Activated naive CD8-positive, alpha-beta T cell treated with anti-CD3 and anti-CD28 coated beads, Interleukin-2, amount 50 U/mL, for 24 hours (primary cell): ENCODE data around the gene PCBP3.
A peak's percentile ranks its signal among the peaks of the same experiment; 100 is the strongest.

ENCODE experiments used
- ATAC-seq: fragments of 150-1000 bp; cut with Tn5 transposase; one replicate; pipeline ENCODE4 v1.10.0; 2021
- DNase-seq: peaks from one replicate; pipeline ENCODE4 v3.0.0; 2021
- H3K27ac Mint-ChIP-seq: one replicate; pipeline ENCODE4 v1.8.0; 2021; ENCODE audit warnings: mild to moderate bottlenecking, mixed read lengths
- H3K27me3 Mint-ChIP-seq: one replicate; pipeline ENCODE4 v1.8.0; 2021; ENCODE audit warnings: mixed read lengths
- H3K36me3 Mint-ChIP-seq: one replicate; pipeline ENCODE4 v1.8.0; 2021; ENCODE audit warnings: low read depth, mixed read lengths
- H3K4me1 Mint-ChIP-seq: one replicate; pipeline ENCODE4 v1.8.0; 2021; ENCODE audit warnings: mixed read lengths
- H3K4me3 Mint-ChIP-seq: one replicate; pipeline ENCODE4 v1.8.0; 2021; ENCODE audit warnings: mild to moderate bottlenecking, moderate library complexity, mixed read lengths
- H3K9me3 Mint-ChIP-seq: one replicate; pipeline ENCODE4 v1.8.0; 2021; ENCODE audit warnings: mixed read lengths

Gene PCBP3

DNA sequence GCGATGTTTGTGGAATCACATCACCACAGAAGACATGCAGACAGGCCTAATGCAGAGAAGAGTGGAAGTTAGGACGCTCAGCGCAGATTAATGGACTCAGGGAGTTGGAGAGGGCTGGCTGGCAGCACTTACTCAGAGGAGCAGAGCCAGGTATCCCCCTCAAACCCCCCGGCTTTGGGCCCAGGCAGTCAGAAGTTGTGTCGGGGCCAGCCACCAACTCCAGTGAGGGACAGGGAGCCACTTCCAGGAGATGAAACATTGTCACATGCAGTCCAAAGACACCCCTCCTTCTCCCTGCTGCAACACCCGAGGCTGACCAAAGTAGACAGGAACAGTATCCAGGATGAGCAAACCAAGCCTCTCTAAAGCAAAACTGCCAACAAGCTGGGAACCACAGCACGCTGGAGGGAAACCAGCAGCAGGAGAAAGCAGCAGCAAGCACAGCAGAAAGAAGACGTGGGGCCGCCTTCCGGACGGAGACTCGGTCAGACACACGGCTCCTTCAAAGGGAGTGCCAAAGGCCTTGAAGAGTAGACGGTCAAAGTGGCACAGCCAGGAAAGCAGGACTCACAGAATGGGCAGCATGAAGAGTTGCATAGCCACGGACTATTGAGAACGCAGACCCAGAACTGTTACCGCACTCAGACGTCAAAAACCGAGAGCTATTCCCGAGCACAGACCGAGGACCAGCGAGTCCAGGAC, 149.3 kb downstream of the PCBP3 start:
- Mint-ChIP-seq H3K36me3 (no peaks in the 10 kb centered on the region), H3K27me3 (no peaks in the 10 kb centered on the region), H3K9me3 (no peaks in the 10 kb centered on the region), H3K4me3 (no peak overlapping the region), H3K4me1 (peaks cover 3% of the 10 kb centered on the region), H3K27ac (no peak overlapping the region)
- ATAC-seq (no peak), DNase-seq (no peak)

DNA sequence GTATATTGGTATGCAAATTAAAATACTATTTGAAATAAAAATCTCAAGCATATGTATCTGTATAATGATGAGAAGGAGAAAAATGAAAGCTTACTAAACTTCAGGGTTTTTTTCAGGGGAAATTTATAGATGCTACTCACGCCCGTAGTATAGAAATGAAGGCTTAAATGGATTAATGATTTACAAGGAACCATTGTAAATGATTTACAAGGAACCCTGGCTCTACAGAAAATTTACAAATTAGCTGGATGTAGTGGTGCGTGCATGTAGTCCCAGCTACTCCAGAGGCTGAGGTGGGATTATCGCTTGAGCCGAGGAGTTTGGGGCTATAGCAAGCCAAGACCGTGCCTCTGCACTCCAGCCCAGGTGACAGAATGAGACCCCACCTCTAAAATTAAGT, 150.5 kb downstream of the PCBP3 start:
- Mint-ChIP-seq H3K4me1 (no peaks in the 10 kb centered on the region), H3K36me3 (no peaks in the 10 kb centered on the region), H3K27ac (no peak overlapping the region), H3K4me3 (no peak overlapping the region), H3K27me3 (no peaks in the 10 kb centered on the region), H3K9me3 (no peaks in the 10 kb centered on the region)
- ATAC-seq (no peak), DNase-seq (no peak)

DNA sequence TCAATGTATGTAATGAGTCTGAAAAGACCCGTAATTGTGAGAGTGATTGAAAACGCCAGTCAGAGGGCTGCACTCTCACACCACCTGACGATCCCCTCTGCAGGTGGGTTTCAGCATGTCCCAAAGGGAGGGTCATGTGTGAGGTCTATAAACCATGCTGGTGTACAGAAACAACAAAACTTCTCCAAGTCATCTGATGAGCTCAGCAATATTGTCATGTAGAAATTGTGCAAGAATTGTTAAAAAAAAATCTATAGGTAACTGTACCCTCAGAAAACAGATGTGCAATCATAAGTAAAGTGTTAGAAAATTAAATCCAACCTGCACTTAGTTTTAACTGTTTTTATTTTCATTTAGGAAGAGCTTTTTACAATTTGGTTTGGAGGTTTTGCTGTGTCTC, 152.5 kb downstream of the PCBP3 start:
- DNase-seq = no peak
- no peaks in the 10 kb centered on the region for H3K9me3 Mint-ChIP-seq
- no peaks in the 10 kb centered on the region for H3K36me3 Mint-ChIP-seq
- H3K27ac Mint-ChIP-seq = no peak overlapping the region
- ATAC-seq = no peak
- no peaks in the 10 kb centered on the region for H3K4me1 Mint-ChIP-seq
- no peak overlapping the region for H3K4me3 Mint-ChIP-seq
- H3K27me3 Mint-ChIP-seq = no peaks in the 10 kb centered on the region

DNA sequence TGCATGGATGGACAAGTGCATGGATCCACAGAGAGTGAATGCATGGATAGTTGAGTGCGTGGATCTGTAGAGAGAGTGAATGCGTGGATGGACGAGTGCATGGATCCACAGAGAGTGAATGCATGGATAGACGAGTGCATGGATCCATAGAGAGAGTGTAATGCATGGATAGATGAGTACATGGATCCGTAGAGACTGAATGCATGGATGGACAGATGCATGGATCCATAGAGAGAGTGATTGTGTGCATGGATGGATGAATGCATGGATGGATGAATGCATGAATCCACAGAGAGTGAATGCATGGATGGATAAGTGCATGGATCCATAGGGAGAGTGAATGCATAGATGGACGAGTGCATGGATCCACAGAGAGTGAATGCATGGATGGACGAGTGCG, 153.8 kb downstream of the PCBP3 start:
- DNase-seq = no peak
- H3K27ac Mint-ChIP-seq = no peak overlapping the region
- no peak for ATAC-seq
- no peaks in the 10 kb centered on the region for H3K36me3 Mint-ChIP-seq
- no peaks in the 10 kb centered on the region for H3K27me3 Mint-ChIP-seq
- no peak overlapping the region for H3K4me3 Mint-ChIP-seq
- no peaks in the 10 kb centered on the region for H3K4me1 Mint-ChIP-seq
- H3K9me3 Mint-ChIP-seq = no peaks in the 10 kb centered on the region

DNA sequence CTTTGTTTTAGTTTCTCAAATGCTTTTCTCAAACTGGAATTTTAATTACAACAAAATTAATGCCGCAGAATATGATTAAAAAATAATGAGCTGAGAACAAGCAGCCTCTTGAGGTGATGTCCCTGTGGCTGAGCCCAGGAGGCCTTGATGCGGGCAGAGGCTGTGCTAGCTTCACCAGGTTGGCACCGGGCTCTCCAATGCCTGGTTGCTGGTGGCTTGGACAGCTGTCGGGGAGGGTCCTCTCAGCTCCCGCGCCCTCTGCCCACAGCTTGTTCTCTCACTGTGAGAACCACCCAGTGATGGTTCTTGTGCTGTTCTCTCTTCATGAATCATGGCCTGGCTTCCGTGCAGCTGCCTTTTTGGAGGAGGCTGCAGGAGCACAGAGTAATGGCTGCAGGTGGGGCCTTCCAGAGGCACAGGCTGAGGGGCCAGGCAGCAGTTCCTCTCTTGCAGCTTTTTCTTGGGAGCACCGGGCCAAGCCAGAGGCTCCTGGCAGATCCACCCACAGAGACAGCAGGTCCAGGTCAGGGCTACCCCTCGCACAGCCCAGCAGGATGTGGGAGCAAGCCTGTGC, 156.3 kb downstream of the PCBP3 start:
- H3K4me3 Mint-ChIP-seq = no peak overlapping the region
- no peaks in the 10 kb centered on the region for H3K9me3 Mint-ChIP-seq
- no peaks in the 10 kb centered on the region for H3K27me3 Mint-ChIP-seq
- no peak overlapping the region for H3K27ac Mint-ChIP-seq
- DNase-seq = no peak
- H3K4me1 Mint-ChIP-seq = no peaks in the 10 kb centered on the region
- ATAC-seq = no peak
- H3K36me3 Mint-ChIP-seq = no peaks in the 10 kb centered on the region

DNA sequence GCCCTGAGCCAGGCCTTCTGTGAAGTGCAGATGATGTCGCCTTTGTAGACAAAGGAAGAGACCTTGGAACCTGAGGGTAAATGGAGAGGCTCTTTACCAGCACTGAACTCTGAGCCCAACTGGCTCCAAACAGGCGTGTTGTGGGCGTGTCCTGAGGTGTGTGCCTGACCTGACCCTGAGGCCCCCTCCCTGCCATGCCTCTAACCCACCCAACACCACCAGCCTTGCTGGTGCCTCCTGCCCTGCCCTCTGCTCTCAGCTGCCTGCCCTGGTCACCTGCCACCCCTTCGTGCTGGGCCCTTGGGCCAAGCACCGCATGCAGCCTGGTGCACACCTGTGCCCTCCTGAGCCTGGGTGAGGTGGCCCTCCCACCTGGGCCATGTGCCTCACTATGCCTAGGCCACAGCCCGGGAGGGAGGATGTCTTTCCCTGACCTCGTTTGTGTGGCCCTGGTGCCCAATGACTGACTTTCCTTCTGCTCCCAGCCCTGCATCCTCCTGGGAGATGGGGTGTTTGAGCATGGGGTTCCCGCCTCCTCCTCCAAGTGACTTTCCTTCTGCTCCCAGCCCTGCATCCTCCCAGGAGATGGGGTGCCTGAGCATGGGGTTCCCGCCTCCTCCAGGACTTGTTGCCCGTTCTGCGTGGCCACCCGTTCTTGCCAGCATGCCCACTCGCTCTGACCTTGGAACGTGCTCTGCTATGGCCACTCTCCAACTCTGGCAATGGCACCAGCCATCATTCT, 157.0 kb downstream of the PCBP3 start:
- no peaks in the 10 kb centered on the region for H3K36me3 Mint-ChIP-seq
- H3K27ac Mint-ChIP-seq = no peak overlapping the region
- no peaks in the 10 kb centered on the region for H3K27me3 Mint-ChIP-seq
- DNase-seq = no peak
- no peaks in the 10 kb centered on the region for H3K4me1 Mint-ChIP-seq
- H3K9me3 Mint-ChIP-seq = no peaks in the 10 kb centered on the region
- peak; percentile 13 for ATAC-seq
- H3K4me3 Mint-ChIP-seq = no peak overlapping the region

DNA sequence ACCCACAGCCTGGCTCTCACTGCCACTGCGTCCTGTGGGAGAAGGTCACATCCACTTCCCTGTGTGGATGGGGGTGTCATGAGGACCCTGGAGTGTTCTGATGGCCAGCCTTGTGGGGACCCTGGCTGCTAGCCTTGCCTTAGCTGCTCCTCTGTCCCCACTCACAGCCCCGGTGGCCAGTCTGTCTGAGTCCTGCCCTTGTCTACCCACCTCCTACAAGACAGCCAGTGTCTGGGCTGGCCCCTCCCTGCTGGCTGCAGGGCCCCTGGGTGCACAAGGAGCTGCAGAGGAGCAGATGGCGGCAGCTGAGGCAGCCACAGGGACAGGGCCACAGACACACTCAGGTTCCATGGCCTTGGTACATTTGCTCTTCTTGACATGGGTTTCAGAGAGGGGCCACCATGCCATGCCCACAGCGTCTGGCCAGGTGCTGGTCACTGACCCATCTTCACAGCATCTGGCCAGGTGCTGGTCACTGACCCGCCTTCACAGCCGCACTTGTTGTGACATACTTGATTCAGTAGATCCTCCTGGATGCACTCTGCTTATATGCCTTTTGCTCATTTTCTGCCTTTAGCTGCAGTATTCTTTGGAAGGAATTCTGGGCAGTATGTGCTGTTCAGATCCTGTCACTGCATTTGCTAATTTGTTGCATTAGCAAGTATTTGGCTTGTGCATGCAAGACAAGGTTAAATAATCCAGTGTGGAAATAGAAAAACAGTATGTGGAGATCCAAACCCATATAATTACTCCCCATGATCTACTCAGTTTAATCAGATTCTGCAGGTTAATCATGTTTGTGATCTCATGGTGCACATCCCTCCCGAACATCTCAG, 157.8 kb downstream of the PCBP3 start:
- no peaks in the 10 kb centered on the region for H3K9me3 Mint-ChIP-seq
- no peaks in the 10 kb centered on the region for H3K4me1 Mint-ChIP-seq
- no peaks in the 10 kb centered on the region for H3K27me3 Mint-ChIP-seq
- no peak overlapping the region for H3K27ac Mint-ChIP-seq
- DNase-seq (no peak), ATAC-seq (no peak)
- no peak overlapping the region for H3K4me3 Mint-ChIP-seq
- no peaks in the 10 kb centered on the region for H3K36me3 Mint-ChIP-seq

DNA sequence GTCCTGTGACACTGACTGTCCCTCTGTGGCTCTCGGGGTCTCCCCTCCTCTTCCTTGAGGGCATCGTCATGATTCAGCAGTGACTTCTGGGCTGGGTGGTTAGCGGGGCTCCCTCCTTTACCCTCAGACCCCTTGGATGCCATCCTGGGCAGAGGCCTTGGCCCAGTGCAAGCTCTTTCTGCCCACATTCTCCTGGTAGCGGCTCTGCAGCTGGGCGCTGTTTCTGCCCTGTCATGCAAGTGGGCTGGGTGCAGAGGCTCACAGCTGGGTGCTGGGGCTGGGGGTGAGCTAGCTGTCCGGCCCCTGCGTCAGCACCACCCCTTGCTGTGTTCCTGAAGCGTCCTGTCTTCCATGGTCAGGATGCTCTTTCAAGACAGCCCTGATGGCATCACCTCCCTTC, 158.5 kb downstream of the PCBP3 start:
- DNase-seq (no peak), ATAC-seq (no peak)
- H3K4me1 Mint-ChIP-seq = no peaks in the 10 kb centered on the region
- no peaks in the 10 kb centered on the region for H3K9me3 Mint-ChIP-seq
- H3K27ac Mint-ChIP-seq = no peak overlapping the region
- no peaks in the 10 kb centered on the region for H3K36me3 Mint-ChIP-seq
- H3K4me3 Mint-ChIP-seq = no peak overlapping the region
- no peaks in the 10 kb centered on the region for H3K27me3 Mint-ChIP-seq

DNA sequence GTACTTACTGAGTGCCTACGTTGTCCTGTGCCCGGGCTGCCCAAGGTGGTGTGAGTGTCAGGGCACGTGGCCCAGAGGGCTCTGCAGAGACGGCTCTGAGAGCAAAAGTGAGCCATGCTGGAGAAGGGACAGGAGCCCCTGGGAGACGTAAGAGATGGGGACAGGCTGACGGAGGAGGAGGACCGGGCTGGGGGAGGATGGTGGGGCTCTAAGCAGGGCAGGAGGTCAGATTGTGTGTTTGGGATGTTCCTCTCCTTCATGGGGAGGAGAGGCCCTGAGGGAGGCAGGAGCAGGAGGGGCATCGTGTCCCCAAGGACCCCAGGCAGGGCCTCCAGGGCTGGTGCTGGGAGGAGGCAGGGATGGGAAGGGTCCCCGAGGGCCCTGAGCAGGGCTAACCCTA, 158.9 kb downstream of the PCBP3 start:
- ATAC-seq = no peak

DNA sequence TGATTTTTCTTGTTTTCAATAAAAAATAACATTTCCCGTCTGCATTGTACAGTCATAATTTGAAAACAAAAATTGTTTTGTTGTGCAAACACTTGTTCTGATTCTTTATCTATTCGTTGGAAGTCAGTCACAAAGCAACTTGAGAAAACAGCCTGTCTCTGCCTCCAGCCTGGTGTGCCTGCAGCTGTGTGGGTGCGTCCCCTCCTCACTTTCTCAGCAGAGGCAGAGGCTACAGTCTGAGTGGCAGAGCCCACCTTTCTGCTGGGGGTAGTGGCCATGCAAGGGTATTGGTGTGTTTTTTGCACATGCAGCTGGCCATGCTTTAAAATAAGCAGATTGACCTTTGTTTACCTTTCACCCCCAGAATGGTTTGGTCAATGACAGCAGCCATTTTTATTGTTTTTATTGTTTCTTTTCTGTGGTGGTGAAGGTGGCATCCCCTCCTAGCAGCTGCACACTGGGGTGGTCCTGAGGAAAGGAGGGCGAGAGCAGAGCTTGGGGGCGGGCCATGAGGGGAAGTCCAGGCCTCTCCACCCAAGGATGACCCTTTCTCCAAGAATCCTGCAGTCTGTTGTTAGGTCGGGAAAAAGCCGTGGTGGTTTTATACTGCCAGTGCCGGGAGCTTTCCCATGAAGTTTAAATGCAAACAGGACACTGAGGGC, 159.6 kb downstream of the PCBP3 start:
- ATAC-seq (no peak), DNase-seq (no peak)
- Mint-ChIP-seq H3K27ac (no peak overlapping the region), H3K4me1 (no peaks in the 10 kb centered on the region), H3K27me3 (no peaks in the 10 kb centered on the region), H3K36me3 (no peaks in the 10 kb centered on the region), H3K4me3 (no peak overlapping the region), H3K9me3 (no peaks in the 10 kb centered on the region)

More for the DNA sequence above, 158.9 kb downstream of the PCBP3 start:
- H3K27ac Mint-ChIP-seq = no peak overlapping the region
- no peaks in the 10 kb centered on the region for H3K9me3 Mint-ChIP-seq
- no peak overlapping the region for H3K4me3 Mint-ChIP-seq
- H3K36me3 Mint-ChIP-seq = no peaks in the 10 kb centered on the region
- no peak for DNase-seq
- no peaks in the 10 kb centered on the region for H3K27me3 Mint-ChIP-seq
- no peaks in the 10 kb centered on the region for H3K4me1 Mint-ChIP-seq

DNA sequence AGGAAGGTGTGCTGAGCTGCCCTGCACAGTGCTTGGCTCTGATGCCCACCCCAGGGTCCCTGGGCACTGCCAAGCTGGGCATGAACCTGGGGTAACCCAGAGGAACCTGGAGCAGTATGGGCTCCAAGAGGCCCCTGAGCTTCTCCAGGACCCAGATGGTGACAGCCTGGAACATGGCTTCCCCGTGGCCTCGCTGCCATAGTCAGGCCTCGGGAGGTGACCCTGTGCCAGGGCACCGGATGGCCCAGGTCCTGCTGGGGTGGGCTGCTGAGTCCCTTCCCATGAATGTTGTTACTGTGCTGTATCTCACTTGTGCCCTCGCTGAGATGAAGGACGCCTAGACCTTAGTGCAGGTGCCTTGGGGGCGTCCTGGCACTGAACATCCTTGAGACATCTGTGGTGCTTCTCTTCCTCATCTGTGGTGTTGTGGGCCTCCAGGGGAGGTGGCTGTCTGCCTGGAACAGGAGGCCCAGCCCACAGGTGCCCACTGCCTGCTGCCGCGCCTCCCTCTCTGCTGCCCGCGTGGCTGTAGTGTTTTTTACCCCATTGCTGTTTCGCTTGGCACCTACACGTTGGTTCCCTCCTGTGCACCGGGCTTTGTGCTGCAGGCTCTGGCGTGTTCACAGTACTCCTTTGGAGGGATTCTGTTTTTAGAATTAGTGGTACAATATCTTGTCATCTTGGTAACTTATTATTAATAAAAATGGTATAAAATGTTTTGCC, 160.3 kb downstream of the PCBP3 start:
- no peaks in the 10 kb centered on the region for H3K4me1 Mint-ChIP-seq
- no peak for ATAC-seq
- no peaks in the 10 kb centered on the region for H3K27me3 Mint-ChIP-seq
- H3K9me3 Mint-ChIP-seq = no peaks in the 10 kb centered on the region
- no peak overlapping the region for H3K27ac Mint-ChIP-seq
- no peak for DNase-seq
- no peaks in the 10 kb centered on the region for H3K36me3 Mint-ChIP-seq
- no peak overlapping the region for H3K4me3 Mint-ChIP-seq

DNA sequence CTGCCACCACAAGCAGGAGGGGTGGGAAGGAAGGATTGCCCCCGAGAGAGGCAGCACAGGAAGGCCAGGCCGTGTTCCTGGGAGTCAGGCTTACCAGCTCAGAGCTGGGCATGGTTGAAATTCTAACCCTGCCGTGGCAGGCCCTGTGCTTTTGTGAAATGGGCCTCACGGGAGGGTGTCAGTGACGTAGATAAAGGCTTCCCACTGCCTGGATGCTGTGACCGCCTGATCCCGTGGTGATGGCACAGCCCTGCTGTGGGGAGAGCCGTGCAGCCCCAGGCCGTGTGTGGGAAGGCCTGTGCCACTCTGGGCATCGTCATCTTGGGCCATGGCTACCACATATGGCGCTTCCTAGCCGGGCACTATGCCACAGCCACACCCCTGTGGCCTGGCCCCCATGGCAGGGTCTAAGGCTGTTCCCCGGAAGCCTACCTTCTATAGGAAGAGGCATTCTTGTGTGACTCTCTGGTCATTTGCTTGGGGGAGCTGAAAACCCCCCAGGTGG, 161.3 kb downstream of the PCBP3 start:
- Mint-ChIP-seq H3K27me3 (no peaks in the 10 kb centered on the region), H3K27ac (no peak overlapping the region), H3K4me1 (no peaks in the 10 kb centered on the region), H3K36me3 (no peaks in the 10 kb centered on the region), H3K9me3 (no peaks in the 10 kb centered on the region), H3K4me3 (no peak overlapping the region)
- ATAC-seq (no peak), DNase-seq (no peak)

DNA sequence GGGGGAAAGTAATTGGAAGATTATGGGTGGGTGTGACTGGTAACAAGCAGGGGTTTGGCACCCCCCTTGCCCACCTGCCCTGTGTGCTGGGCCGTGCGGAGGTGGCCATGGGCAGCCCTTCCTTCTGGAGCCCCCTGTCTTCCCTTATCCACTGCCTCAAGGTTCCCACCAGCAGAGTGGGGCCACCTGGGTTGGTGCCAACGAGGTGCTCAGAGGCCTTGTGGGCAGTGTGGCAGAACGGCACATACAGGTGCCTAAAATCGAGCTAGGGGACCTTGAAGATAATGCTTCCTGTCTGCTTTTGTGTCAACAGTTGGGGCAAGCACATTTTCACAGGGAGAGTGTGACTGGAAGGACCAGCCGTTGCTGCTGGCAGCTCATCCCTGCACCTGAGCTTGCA, 161.8 kb downstream of the PCBP3 start:
- no peak for DNase-seq
- Mint-ChIP-seq H3K36me3 (no peaks in the 10 kb centered on the region), H3K27me3 (no peaks in the 10 kb centered on the region), H3K27ac (no peak overlapping the region), H3K9me3 (no peaks in the 10 kb centered on the region), H3K4me3 (no peak overlapping the region), H3K4me1 (no peaks in the 10 kb centered on the region)
- no peak for ATAC-seq

DNA sequence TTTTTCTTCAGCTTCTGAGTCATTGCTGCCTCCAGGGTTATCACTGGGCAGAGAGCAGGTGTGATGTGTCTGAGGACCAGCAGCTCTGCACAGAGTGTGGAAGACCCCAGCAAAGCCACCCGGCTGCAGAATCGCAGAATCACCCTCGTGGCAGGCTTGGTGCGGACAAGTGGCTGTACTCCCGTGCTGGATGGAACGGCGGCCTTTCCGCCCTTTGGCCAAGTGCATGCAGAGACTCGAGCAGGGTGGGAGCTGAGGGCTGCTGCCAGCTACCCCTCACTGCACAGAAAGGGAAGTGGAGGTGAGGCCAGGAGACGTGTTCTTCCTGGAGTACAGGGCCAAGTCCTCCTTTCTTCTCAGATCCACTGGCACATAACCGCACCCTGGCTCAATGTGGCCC, 162.5 kb downstream of the PCBP3 start:
- Mint-ChIP-seq H3K27ac (no peak overlapping the region), H3K27me3 (no peaks in the 10 kb centered on the region), H3K4me1 (no peaks in the 10 kb centered on the region), H3K36me3 (no peaks in the 10 kb centered on the region), H3K9me3 (no peaks in the 10 kb centered on the region), H3K4me3 (no peak overlapping the region)
- ATAC-seq (no peak), DNase-seq (no peak)
